ENCODE results near the gene EIPR1.

The EIPR1 gene

DNA sequence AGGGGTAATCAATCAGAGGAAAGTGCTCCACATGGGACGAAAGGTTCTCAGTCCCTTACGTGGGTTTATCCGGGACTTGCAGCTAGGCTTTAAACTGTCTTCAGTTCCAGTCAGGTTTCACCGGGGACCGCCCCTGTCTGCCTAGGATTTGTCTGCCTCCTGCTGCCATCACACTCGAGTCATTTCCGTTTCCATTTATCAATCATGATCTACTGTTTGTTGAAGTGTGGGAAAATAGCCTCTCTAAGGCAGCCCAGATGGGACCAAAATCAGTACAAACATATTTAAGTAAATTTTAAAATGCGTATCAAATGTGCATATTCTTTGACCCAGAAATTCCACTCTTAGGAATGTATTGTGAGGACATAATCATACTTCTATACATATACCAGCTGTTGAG lies 12.4 kb upstream of the EIPR1 start:
- no peak overlapping the region for H3K4me3 ChIP-seq (ENCODE audit: low read depth, low read length)
- DNase-seq (ENCODE audit: low read depth) = no peak
- TF ChIP-seq, protein P1, sequence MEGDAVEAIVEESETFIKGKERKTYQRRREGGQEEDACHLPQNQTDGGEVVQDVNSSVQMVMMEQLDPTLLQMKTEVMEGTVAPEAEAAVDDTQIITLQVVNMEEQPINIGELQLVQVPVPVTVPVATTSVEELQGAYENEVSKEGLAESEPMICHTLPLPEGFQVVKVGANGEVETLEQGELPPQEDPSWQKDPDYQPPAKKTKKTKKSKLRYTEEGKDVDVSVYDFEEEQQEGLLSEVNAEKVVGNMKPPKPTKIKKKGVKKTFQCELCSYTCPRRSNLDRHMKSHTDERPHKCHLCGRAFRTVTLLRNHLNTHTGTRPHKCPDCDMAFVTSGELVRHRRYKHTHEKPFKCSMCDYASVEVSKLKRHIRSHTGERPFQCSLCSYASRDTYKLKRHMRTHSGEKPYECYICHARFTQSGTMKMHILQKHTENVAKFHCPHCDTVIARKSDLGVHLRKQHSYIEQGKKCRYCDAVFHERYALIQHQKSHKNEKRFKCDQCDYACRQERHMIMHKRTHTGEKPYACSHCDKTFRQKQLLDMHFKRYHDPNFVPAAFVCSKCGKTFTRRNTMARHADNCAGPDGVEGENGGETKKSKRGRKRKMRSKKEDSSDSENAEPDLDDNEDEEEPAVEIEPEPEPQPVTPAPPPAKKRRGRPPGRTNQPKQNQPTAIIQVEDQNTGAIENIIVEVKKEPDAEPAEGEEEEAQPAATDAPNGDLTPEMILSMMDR (IDR thresholded peaks at IDR 0.05; ENCODE audit: control insufficient read depth, extremely low read depth, insufficient read depth) = no peak

DNA sequence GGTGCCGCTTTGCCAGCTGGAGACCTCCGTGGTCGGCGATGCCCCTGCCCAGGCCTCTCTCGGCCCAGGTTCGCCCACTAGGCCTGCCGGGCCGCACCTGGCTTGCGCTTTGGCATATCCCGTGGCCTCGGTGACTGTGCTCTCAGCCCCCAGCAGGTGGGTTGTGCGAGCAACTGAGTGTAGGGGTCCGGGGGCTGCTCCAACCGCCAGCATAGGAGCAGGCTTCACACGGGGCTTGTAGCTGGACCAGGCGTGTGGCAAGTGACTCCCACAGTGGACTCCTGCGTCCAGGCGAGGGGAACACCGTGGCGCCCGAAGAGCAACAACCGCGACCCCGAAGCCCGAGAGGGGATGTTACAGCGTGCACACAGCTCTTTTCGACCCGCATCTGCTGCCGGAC lies 11.6 kb upstream of the EIPR1 start:
- TF ChIP-seq, protein P1 (IDR thresholded peaks at IDR 0.05; ENCODE audit: control insufficient read depth, extremely low read depth, insufficient read depth) = no peak
- H3K4me3 ChIP-seq (ENCODE audit: low read depth, low read length) = no peak overlapping the region
- no peak for DNase-seq (ENCODE audit: low read depth)

DNA sequence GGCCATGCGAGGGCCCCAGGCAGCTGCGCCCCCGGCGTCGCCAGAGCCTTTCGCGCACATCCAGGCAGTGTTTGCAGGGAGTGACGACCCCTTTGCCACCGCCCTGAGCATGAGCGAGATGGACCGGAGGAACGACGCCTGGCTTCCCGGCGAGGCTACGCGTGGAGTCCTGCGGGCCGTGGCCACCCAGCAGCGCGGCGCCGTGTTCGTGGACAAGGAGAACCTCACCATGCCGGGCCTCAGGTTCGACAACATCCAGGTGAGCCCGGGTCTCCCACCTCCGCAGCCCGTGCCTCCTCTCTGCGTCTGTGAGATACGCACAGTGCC lies 10.8 kb upstream of the EIPR1 start:
- TF ChIP-seq, protein P1 (IDR thresholded peaks at IDR 0.05; ENCODE audit: control insufficient read depth, extremely low read depth, insufficient read depth) = no peak
- no peak for DNase-seq (ENCODE audit: low read depth)
- H3K4me3 ChIP-seq (ENCODE audit: low read depth, low read length) = no peak overlapping the region

DNA sequence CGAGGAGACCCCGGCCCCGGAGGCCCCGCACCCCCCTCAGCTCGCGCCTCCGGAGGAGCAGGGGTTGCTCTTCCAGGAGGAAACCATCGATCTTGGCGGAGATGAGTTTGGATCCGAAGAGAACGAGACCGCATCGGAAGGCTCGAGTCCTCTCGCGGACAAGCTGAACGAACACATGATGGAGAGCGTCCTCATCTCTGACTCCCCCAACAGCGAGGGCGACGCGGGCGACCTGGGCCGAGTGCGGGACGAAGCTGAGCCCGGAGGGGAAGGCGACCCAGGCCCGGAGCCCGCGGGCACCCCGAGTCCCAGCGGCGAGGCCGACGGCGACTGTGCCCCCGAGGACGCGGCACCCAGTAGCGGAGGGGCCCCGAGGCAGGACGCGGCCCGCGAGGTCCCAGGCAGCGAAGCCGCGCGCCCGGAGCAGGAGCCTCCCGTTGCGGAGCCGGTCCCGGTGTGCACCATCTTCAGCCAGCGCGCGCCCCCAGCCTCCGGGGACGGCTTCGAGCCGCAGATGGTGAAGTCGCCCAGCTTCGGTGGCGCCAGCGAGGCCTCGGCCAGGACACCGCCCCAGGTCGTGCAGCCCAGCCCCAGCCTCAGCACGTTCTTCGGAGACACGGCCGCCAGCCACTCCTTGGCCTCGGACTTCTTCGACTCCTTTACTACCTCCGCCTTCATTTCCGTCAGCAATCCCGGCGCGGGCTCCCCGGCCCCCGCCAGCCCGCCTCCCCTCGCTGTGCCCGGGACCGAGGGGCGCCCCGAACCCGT lies 10.2 kb upstream of the EIPR1 start:
- TF ChIP-seq, protein P1 (IDR thresholded peaks at IDR 0.05; ENCODE audit: control insufficient read depth, extremely low read depth, insufficient read depth) = no peak
- no peak overlapping the region for H3K4me3 ChIP-seq (ENCODE audit: low read depth, low read length)
- no peak for DNase-seq (ENCODE audit: low read depth)

DNA sequence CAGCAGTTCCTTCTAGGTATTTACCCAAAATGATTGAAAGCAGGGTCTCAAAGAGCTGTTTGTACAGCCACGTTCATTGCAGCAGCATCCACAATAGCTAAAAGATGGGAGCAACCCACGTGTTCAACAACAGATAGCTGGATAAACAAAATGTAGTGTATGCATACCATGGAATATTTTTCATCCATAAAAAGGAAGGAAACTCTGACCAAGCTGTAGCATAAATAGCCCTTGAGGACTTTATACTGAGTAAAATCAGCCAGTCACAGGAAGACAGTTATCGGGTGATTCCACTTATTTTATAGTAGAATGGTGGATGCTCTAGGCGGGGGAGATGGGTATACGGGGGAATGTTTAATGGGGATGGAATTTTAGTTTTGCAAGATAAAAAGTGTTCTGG lies 9.4 kb upstream of the EIPR1 start:
- no peak overlapping the region for H3K4me3 ChIP-seq (ENCODE audit: low read depth, low read length)
- DNase-seq (ENCODE audit: low read depth) = no peak
- TF ChIP-seq, protein P1 (IDR thresholded peaks at IDR 0.05; ENCODE audit: control insufficient read depth, extremely low read depth, insufficient read depth) = no peak

DNA sequence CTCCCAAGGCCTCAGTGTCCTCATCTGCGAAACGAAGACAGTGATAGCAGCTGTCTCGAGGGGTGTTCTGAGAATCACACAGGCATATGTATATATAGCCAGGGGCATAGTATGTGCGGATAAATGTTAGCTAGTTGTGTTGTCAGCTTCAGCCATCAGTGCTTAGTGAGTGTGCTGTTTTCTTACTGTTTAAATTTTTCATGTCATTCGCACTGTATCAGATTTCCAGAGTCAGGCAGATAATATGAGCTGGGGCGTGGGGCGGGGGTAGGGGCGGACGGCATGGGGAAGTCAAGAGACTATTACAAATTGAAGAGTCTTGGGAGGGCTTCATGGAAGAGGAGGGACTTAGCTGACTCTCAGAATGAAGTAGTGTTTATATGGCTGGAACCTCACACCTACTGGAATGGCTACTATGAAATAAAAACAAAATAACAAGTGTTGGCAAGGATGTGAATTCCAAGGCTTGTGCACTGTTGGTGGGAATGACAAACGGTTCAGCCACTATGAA lies 8.9 kb upstream of the EIPR1 start:
- DNase-seq (ENCODE audit: low read depth) = no peak
- H3K4me3 ChIP-seq (ENCODE audit: low read depth, low read length) = no peak overlapping the region
- TF ChIP-seq, protein P1 (IDR thresholded peaks at IDR 0.05; ENCODE audit: control insufficient read depth, extremely low read depth, insufficient read depth) = no peak

Data from LNCaP clone FGC (cell line).